ENCODE measurements around the gene FOXN3.
A peak's percentile ranks its signal among the peaks of the same experiment; 100 is the strongest.

Gene FOXN3, protein sequence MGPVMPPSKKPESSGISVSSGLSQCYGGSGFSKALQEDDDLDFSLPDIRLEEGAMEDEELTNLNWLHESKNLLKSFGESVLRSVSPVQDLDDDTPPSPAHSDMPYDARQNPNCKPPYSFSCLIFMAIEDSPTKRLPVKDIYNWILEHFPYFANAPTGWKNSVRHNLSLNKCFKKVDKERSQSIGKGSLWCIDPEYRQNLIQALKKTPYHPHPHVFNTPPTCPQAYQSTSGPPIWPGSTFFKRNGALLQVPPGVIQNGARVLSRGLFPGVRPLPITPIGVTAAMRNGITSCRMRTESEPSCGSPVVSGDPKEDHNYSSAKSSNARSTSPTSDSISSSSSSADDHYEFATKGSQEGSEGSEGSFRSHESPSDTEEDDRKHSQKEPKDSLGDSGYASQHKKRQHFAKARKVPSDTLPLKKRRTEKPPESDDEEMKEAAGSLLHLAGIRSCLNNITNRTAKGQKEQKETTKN

DNA sequence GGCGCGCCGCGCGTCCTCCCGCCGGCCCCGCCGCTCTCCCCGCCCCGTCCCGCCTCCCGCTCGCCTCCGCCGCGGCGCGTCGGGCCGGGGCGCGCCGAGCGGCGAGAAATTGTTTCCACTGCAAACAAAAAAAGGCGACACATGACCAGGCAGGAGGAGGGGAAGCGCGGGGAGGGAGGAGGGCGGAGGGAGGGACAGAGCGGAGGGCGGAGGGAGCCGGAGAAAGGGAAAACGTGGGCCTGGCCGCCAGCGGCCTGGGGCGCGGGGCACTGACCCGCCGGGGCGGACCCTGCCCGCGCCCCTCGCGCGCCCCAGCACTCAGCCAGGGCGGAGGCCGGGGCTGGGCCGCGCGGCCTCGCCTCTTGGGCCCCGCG, at the start of gene FOXN3:
TSS of gene FOXN3 (minus strand) at position 143 of the 374 bp plus-strand sequence. CDS start 4,757 bp downstream, outside the sequence.
- no peaks in the 10 kb centered on the region for H3K9me3 ChIP-seq
- peak within 1 kb of the TSS; percentile 98 to 99 for H3K27ac ChIP-seq
- peaks cover 0 to 57% (median 20%) of the 10 kb centered on the region in 4 donors for H3K4me1 ChIP-seq
- no peaks in the 10 kb centered on the region for H3K27me3 ChIP-seq
- H3K4me3 ChIP-seq, result peak within 1 kb of the TSS; percentile 97 to 100
- DNase-seq, result peak; percentile 91 to 97
- peaks cover 0 to 4% (median 0%) of the 10 kb centered on the region in 3 donors for H3K36me3 ChIP-seq
- intact Hi-C loops (cut with DNase I; ENCODE audit: low total_unique reads), result loop anchor here (5.0 to 10.0 kb wide), 5 partner anchors 115 to 498 kb away; no protein-coding TSS in a partner anchor
- TF ChIP-seq, protein P1, sequence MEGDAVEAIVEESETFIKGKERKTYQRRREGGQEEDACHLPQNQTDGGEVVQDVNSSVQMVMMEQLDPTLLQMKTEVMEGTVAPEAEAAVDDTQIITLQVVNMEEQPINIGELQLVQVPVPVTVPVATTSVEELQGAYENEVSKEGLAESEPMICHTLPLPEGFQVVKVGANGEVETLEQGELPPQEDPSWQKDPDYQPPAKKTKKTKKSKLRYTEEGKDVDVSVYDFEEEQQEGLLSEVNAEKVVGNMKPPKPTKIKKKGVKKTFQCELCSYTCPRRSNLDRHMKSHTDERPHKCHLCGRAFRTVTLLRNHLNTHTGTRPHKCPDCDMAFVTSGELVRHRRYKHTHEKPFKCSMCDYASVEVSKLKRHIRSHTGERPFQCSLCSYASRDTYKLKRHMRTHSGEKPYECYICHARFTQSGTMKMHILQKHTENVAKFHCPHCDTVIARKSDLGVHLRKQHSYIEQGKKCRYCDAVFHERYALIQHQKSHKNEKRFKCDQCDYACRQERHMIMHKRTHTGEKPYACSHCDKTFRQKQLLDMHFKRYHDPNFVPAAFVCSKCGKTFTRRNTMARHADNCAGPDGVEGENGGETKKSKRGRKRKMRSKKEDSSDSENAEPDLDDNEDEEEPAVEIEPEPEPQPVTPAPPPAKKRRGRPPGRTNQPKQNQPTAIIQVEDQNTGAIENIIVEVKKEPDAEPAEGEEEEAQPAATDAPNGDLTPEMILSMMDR (IDR thresholded peaks at IDR 0.05), result no peak

DNA sequence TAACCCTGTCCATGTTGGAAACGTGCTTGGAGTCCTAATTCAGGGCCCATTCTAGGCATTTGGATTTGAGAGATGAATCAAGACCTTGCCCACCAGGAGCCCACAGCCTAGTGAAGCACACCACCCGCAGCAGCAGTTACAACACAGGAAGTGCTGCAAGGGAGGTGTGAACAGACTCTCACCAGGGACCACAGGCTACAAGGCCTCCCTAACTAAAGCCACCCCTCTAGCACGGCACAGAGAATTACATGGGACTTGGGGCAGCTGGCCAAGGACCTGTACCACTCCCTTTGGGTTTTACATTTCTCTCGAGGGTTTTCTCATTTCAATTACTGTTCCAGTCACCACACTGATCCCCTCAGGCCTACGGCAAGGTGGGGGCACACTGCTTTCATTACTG, 49.5 kb upstream of the FOXN3 start:
- Histone ChIP-seq H3K36me3 (no peaks in the 10 kb centered on the region), H3K9me3 (no peaks in the 10 kb centered on the region), H3K27me3 (no peaks in the 10 kb centered on the region), H3K27ac (no peak overlapping the region), H3K4me1 (peaks cover 0 to 25% (median 10%) of the 10 kb centered on the region in 4 donors), H3K4me3 (no peak overlapping the region)
- TF ChIP-seq, protein P1 (IDR thresholded peaks at IDR 0.05), result no peak
- intact Hi-C loops (cut with DNase I; ENCODE audit: low total_unique reads), result no loop called here
- no peak for DNase-seq

DNA sequence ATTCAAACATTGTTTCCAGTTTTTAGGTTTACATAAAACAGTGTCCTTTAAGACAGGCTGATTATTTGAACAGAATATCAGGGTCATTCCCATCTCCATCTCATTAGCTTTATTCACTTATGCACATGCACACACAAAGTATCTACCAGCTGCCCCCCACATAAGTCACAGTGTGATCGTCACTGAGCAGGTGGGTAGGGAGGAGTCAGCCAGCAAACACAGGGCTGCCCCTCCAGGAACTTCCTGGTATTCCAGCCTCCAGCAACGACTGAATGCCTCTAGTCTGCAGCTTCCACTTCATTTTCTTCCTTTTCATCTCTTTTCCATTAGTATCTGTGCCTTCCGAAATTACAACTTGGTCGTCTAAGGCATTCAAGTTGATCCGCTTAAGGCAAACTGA, 48.8 kb upstream of the FOXN3 start:
- Histone ChIP-seq H3K4me3 (no peak overlapping the region), H3K27ac (no peak overlapping the region), H3K4me1 (peaks cover 0 to 19% (median 7%) of the 10 kb centered on the region in 4 donors), H3K27me3 (no peaks in the 10 kb centered on the region), H3K36me3 (no peaks in the 10 kb centered on the region), H3K9me3 (no peaks in the 10 kb centered on the region)
- intact Hi-C loops (cut with DNase I; ENCODE audit: low total_unique reads), result no loop called here
- TF ChIP-seq, protein P1 (IDR thresholded peaks at IDR 0.05), result no peak
- DNase-seq, result no peak

DNA sequence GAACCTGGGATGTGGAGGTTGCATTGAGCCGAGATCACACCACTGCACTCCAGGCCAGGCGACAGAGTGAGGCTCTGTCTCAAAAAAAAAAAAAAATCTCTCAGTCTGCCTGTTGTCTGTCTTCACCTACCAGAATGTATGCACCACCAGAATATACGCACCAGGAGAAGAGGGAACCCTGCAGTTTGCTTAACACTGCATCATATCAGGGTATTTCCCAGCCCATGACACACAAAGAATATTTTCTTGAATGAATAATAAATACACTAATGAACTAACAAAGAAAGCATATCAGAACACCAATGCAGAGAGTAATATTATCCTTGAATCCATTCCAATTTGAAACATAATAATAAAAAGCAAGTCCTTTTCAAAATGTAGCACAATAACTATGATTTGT, 44.2 kb upstream of the FOXN3 start:
- Histone ChIP-seq H3K9me3 (no peaks in the 10 kb centered on the region), H3K4me1 (no peaks in the 10 kb centered on the region), H3K4me3 (no peak overlapping the region), H3K27me3 (no peaks in the 10 kb centered on the region), H3K36me3 (no peaks in the 10 kb centered on the region), H3K27ac (no peak overlapping the region)
- DNase-seq, result no peak
- TF ChIP-seq, protein P1 (IDR thresholded peaks at IDR 0.05), result no peak
- intact Hi-C loops (cut with DNase I; ENCODE audit: low total_unique reads), result no loop called here

DNA sequence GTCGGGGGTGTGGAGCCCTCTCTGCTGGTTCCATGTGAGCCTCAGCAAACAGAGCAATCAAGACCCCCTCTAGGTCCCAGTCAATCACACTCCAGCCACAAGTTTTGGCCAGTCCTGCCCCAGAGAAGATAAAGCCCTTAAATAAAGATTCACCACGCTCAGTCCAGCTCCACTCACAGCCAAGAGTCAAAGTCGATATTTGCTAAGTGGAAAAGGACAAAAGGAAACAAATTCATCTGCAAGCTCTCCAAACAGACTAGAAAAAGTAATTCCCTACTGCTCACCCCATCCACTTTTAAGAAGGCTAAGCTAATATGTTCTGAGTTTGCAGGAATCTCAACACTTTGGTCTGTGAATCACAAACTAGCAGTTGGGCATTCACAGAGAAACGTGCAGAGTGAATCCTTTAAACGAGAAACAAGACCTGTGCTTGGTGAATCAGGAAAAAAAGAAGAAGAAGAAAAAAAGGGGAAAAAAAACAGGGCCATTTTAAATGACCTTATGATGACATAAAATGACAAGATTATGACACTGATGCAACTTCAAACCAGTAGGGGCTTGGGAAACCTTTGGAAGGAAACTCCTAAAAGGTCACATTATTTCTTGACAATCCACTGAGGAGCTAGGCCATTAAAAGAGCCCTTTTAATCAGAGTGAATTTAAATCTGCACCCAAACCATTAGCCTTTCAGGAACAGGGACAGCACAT, 41.8 kb upstream of the FOXN3 start:
- TF ChIP-seq, protein P1 (IDR thresholded peaks at IDR 0.05), result no peak
- no peak for DNase-seq
- intact Hi-C loops (cut with DNase I; ENCODE audit: low total_unique reads), result no loop called here
- Histone ChIP-seq H3K4me1 (no peaks in the 10 kb centered on the region), H3K9me3 (no peaks in the 10 kb centered on the region), H3K36me3 (no peaks in the 10 kb centered on the region), H3K27ac (no peak overlapping the region), H3K27me3 (no peaks in the 10 kb centered on the region), H3K4me3 (no peak overlapping the region)
